Dermis blood vessel endothelial cell (primary cell): Measurements from ENCODE around the gene ADGRV1. TPM values are rescaled to one million over a fixed set of nuclear protein-coding genes. Genes with fewer than 3 reads are reported as not detected.
A peak's percentile ranks its signal among the peaks of the same experiment; 100 is the strongest.

Source experiments
- DNase-seq: peaks from one replicate; pipeline ENCODE4 v3.0.0; 2010
- total RNA-seq: library from RNA; depleted of rRNA; stranded (reverse); fragments of >200 nt; gene quantifications from 2 replicates; pipeline ENCODE4 v1.2.3, GENCODE V29; 2014

Gene ADGRV1
- total RNA-seq, 1 donor from 2014 or later = under 0.01 TPM

DNA sequence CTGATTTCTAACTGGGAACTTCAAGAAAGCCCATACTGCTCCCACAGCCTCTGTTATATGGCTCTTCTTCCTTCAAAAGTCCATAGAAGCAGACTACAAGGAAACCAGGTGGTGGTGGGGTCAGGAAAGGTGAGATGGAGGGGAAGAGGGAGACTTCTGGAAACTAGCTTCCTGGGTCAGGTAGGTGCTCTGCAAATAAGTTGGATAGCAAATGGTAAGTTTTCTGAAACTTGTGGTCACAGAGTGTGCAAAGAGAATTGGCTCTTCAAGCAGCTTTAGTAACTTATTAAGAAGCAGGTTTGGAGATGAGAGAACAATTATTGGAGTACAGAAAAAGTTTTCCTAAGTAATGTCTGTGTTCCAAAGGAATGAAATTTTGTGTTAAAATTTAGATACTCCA, 316.9 kb downstream of the ADGRV1 start:
- no peak for DNase-seq

- DNase-seq = no peak
These were observed 317.8 kb downstream of the ADGRV1 start for GRCh38 chr5:90876366-90876765.

- DNase-seq = no peak
These were observed 318.5 kb downstream of the ADGRV1 start for GRCh38 chr5:90877049-90877448.

DNA sequence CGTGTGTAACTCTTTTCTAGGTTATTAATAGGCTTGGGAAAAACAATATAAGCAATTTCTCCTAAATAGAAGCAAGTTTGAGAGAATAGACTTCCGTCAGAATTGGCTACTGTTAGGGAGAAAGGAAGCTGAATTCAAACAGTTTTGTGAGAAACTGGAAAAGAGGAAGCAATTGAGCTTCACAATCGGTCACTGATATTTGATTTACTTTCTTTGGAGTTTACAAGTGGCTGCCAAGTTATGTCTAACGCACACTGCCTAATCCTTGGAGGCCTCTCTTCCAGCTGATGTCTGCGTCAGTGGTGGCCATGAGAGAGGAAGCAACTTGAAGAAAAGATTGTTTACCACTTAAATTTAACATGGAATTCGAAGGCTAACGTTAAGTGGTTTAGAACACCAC, 319.5 kb downstream of the ADGRV1 start:
- peak; percentile 86 for DNase-seq

GRCh38 chr5:90878549-90879196, 320.1 kb downstream of the ADGRV1 start:
- peak; percentile 83 for DNase-seq

DNA sequence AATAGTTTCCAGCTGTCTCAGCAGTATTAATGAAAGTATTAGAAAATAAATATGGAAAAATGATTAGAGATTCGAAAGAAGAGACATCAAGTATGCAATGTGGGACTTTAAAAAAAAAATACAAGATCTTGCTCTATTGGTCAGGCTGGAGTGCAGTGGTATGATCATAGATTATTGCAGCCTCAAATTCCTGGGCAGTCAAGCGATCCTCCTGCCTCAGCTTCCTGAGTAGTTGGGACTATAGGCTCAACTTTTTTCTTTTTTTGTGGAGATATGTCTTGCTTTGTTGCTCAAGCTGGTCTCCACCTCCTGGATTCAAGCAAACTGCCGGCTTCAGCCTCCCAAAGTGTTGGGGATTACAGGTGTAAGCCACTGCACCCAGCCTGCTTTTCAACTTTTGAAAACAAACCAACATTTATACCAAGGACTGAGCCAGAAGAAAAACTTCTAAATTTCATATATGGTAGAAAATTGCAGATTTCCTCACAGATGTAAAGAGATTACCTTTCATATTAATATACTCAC, 323.1 kb downstream of the ADGRV1 start:
- DNase-seq = no peak

- DNase-seq = no peak
These were observed 323.9 kb downstream of the ADGRV1 start for GRCh38 chr5:90882448-90882847.

GRCh38 chr5:90885180-90885868, 326.7 kb downstream of the ADGRV1 start:
- DNase-seq = no peak

- no peak for DNase-seq
These were observed 327.8 kb downstream of the ADGRV1 start for GRCh38 chr5:90886381-90886780.

DNA sequence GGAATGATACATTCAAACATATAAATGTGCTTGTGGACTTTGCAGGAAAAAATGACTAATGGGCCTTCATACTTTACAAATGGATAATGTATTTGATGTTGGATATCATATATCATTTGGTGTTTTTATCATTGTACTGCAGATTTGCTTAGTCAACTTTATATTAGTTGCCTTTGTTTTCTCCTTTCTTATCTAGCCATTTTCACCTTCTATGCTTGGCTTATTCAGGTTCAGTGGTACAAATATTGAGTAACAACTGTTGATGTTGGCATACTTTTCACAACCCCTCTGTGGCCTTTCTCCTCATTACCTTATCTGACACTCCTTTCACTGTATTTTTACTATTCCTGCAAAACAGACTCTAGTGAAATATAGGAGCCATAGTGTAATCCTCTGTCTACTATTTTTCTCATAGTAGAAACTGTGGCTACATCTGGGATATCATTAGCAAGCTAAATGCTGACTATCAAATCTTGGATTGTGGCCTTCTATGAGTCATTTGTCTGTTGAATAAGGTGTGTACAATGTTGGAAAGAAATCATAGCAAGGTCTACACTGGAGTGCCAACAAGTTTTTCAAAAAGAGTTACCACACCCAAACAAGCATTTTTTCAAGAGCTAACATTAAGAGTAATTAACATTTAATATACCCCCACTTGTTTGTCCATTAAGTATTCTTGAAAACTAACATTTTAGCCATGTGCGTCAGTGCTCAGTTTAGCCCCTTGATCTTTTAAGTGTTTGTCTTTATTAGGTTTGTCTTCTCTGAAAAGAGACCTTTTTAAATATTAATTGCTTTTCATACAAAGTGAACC, 330.1 kb downstream of the ADGRV1 start:
- DNase-seq = no peak

GRCh38 chr5:90889325-90889600, 330.7 kb downstream of the ADGRV1 start:
- DNase-seq = no peak

GRCh38 chr5:90890180-90890579, 331.6 kb downstream of the ADGRV1 start:
- DNase-seq = no peak

GRCh38 chr5:90894866-90895420, 336.3 kb downstream of the ADGRV1 start:
- DNase-seq = no peak

GRCh38 chr5:90897618-90898017, 339.0 kb downstream of the ADGRV1 start:
- no peak for DNase-seq

- DNase-seq = no peak
These were observed 339.9 kb downstream of the ADGRV1 start for GRCh38 chr5:90898326-90899013.

- no peak for DNase-seq
These were observed 340.5 kb downstream of the ADGRV1 start for GRCh38 chr5:90899014-90899604.

DNA sequence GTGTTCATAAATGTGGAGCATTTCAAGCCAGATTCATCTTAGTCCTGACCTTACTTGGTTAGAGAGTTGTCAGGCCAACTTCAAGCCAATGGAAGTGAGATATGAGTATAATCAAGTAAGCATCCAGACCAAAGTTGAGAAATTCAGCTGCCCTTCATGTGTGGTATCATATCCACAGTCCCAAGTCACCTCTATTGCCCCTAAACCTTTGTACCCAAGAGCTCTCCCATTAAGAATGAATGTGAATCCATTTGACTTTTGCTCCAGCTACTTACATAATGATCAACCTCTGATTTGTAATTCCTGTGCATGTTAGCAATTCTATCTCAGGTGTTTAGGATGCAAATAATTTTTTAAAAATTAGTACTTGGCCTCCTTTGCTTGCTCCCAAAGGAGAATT, 342.7 kb downstream of the ADGRV1 start:
- DNase-seq = no peak

- no peak for DNase-seq
These were observed 343.6 kb downstream of the ADGRV1 start for GRCh38 chr5:90902170-90902569.

- DNase-seq = no peak
These were observed 344.2 kb downstream of the ADGRV1 start for GRCh38 chr5:90902651-90903386.

DNA sequence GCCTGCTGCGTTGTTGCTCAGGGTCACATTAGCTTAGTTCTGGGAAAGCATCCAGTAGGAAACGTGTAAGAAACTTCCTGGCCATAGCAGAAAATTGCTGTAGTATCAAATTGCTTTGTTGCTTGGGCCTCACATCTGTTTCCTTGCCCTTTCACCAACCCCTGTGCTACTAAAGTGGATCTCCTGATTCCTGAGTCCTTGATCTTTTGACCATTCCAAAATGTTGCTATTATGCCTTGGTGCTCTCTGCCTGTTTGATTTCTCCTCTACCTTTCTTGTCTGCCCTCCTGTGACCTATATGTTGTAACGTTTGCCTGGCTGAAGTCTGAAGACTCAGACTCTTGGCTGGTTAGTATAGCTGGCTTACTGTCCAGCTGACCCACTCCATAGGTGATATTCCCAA, 350.5 kb downstream of the ADGRV1 start:
- peak; percentile 92 for DNase-seq

- no peak for DNase-seq
These were observed 351.3 kb downstream of the ADGRV1 start for GRCh38 chr5:90909940-90910339.

- no peak for DNase-seq
These were observed 352.6 kb downstream of the ADGRV1 start for GRCh38 chr5:90911169-90911568.
